Activated CD8-positive, alpha-beta memory T cell treated with anti-CD3 and anti-CD28 coated beads for 36 hours (primary cell): ENCODE results near the gene HOATZ. TPM values are rescaled to one million over a fixed set of nuclear protein-coding genes. Genes with fewer than 3 reads are reported as not detected.

Experiments used
- CTCF ChIA-PET: fragments of 350-600 bp; sonication (Branson Sonifier 250); formaldehyde crosslinking; loops from one replicate; lab custom pipeline; 2021; ENCODE audit warnings: antibody characterized with exemption; lab: Charles Lee
- POLR2A ChIA-PET: fragments of 350-600 bp; sonication (Branson Sonifier 250); formaldehyde crosslinking; loops from one replicate; lab custom pipeline; 2021; ENCODE audit warnings: antibody characterized with exemption; lab: Charles Lee
- total RNA-seq, 2 experiments: library from RNA; stranded (reverse); gene quantifications; one replicate each; pipeline ENCODE4 v1.2.3, GENCODE V29; 2021

HOATZ gene
- total RNA-seq, 2 experiments from 2014 or later = not detected

- ChIA-PET POLR2A (no interaction called here), CTCF (no interaction called here)
Observed at GRCh38 chr11:111515591-111515990, 1.0 kb downstream of the HOATZ start.

- ChIA-PET CTCF (no interaction called here), POLR2A (no interaction called here)
Observed at GRCh38 chr11:111518668-111519067, 4.1 kb downstream of the HOATZ start.

- CTCF ChIA-PET = no interaction called here
- POLR2A ChIA-PET = no interaction called here
Observed at GRCh38 chr11:111520560-111520959, 6.0 kb downstream of the HOATZ start.

DNA sequence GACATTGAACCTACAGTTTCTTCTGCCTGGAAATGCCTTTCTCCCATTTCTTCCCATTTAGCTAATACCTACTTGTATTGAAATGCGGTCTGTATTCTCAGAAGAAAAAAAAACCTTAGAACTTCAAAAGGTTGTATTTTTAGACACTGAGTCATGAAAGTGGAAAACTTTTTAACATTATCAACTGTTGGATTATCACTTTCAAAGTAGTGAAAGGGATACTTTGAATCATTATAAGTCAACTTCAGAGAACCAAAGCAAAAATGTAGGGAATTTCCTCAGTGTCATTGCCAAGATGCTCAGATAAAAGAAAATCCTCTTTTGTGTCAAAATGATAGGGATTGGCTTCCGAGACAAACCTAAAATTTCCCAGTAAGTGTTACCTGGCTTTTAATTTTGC, 6.6 kb downstream of the HOATZ start:
- CTCF ChIA-PET = no interaction called here
- POLR2A ChIA-PET = no interaction called here

DNA sequence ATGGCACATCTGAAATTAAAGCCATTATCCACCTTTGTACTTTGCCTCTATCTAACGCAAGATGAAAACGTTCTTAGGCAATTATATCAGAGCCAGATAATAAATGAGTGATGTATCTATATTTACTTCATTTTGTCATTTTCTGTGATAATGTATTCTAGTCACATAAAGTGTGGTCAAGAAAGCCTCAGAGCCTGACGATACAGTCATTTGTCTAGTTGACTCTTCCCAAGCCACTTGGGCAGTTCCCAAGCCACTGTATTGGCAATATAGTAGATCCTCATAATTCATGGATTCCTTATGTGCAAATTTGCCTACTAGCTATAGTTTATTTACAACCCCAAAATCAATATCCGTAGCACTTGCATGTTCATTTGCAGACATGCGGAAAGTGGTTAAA, 7.8 kb downstream of the HOATZ start:
- POLR2A ChIA-PET = no interaction called here

DNA sequence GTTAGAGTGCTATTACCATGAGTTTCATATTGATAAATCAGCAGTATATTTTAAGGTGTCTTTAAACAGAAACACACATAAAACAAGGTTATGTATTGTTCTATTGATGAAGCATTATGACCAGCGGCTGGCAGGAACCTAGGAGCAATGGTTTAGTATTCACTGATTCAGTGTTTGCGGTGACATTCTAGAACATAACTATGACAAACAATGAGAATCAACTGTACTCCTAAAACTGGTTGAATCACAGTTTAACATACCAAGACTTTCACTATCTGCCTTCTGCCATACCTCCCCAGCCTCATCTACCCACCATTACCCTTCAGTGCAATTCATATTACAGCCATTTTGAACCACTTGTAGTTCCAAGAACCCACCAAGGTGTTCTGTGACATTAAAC, 8.8 kb downstream of the HOATZ start:
- CTCF ChIA-PET = no interaction called here
- POLR2A ChIA-PET = no interaction called here

More for the DNA sequence above, 7.8 kb downstream of the HOATZ start:
- CTCF ChIA-PET = interaction anchor here (0.7 kb wide), 1 partner anchor 9 kb away, joined by 6 read pairs; no protein-coding TSS in a partner anchor

DNA sequence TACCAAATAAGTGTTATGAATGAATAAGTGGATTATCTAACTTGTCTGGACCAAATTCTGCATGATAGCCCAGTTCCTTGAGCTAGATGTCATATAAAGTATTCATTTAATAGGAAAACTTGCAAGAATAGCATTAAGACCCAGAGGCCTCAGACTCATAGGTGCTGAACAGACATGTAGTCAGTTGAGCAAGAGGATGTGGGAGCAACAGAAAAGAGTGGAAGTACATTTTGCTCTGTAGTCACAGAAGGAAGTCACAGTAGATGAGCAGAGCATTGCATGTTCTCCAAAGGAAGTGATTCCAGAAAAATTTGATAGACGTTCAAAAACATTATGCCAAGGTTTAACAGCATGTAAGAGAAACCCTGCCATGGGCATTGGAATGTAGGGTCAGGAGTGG, 9.5 kb downstream of the HOATZ start:
- ChIA-PET CTCF (interaction anchor here (0.6 kb wide), 1 partner anchor 15 kb away, joined by 4 read pairs; no protein-coding TSS in a partner anchor), POLR2A (no interaction called here)

GRCh38 chr11:111525456-111525855, 10.9 kb downstream of the HOATZ start:
- ChIA-PET POLR2A (no interaction called here), CTCF (no interaction called here)

- POLR2A ChIA-PET = no interaction called here
Observed at GRCh38 chr11:111526501-111526900, 11.9 kb downstream of the HOATZ start.

GRCh38 chr11:111527279-111527678, 12.7 kb downstream of the HOATZ start:
- ChIA-PET CTCF (interaction anchor here (0.9 kb wide), 1 partner anchor 25 kb away, joined by 3 read pairs; no protein-coding TSS in a partner anchor), POLR2A (no interaction called here)

More at GRCh38 chr11:111526501-111526900, 11.9 kb downstream of the HOATZ start:
- CTCF ChIA-PET = interaction anchor here (0.6 to 0.9 kb wide), 2 partner anchors 26 to 72 kb away, joined by 3 to 5 read pairs; no protein-coding TSS in a partner anchor

- CTCF ChIA-PET = no interaction called here
- POLR2A ChIA-PET = interaction anchor here (0.7 kb wide), 1 partner anchor 108 kb away, joined by 3 read pairs; no protein-coding TSS in a partner anchor
Observed at GRCh38 chr11:111528557-111528956, 14.0 kb downstream of the HOATZ start.

GRCh38 chr11:111530091-111530490, 15.5 kb downstream of the HOATZ start:
- POLR2A ChIA-PET = no interaction called here
- CTCF ChIA-PET = interaction anchor here (1.5 kb wide), 1 partner anchor 11 kb away, joined by 3 read pairs; no protein-coding TSS in a partner anchor

DNA sequence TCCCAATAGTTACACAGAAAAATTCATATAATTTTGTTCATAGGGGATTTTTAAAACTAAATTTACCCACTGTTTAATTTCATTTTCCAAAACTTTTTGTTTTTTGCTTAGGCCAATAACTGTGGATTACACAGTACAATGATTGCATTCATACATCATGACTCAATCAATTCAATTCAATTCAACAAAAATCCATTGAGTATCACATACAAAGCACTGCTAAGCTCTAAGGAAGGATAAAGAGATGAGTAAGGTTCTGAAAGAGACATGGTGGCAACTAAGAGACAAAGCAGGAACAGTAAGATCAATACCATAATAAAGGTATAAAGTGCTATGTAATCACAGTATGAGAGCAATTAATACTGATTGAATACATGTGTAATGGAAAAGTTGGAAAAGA, 16.6 kb downstream of the HOATZ start:
- ChIA-PET POLR2A (no interaction called here), CTCF (interaction anchor here (0.8 to 1.5 kb wide), 2 partner anchors 10 to 22 kb away, joined by 3 read pairs; no protein-coding TSS in a partner anchor)

- CTCF ChIA-PET = interaction anchor here (0.8 to 1.5 kb wide), 2 partner anchors 9 to 22 kb away, joined by 3 read pairs; no protein-coding TSS in a partner anchor
Observed at GRCh38 chr11:111531687-111532364, 17.2 kb downstream of the HOATZ start.

DNA sequence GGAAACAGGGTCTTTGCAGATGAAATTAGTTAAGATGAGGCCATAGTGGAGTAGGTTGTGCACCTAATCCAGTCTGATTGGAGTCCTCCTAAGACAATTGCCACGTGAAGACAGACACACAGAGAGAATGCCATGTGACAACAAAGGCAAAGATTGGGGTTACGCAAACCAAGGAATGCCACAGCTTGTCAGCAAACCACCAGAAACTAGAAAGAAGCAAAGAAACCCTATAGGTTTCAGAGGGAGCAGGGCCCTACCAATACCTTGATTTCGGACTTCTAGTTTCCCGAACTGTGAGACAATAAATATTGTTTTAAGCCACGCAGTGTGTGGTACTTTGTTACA, 17.8 kb downstream of the HOATZ start:
- ChIA-PET CTCF (no interaction called here), POLR2A (no interaction called here)

More at GRCh38 chr11:111531687-111532364, 17.2 kb downstream of the HOATZ start:
- POLR2A ChIA-PET = no interaction called here

- ChIA-PET CTCF (no interaction called here), POLR2A (no interaction called here)
Observed at GRCh38 chr11:111535281-111535680, 20.7 kb downstream of the HOATZ start.

GRCh38 chr11:111537336-111537860, 22.8 kb downstream of the HOATZ start:
- POLR2A ChIA-PET = no interaction called here
- CTCF ChIA-PET = no interaction called here

GRCh38 chr11:111538407-111539114, 24.0 kb downstream of the HOATZ start:
- ChIA-PET CTCF (interaction anchor here (0.6 kb wide), 1 partner anchor 350 kb away, joined by 3 read pairs; no protein-coding TSS in a partner anchor), POLR2A (no interaction called here)

GRCh38 chr11:111539426-111540113, 25.0 kb downstream of the HOATZ start:
- POLR2A ChIA-PET = interaction anchor here (0.7 kb wide), 1 partner anchor 25 kb away, joined by 4 read pairs; no protein-coding TSS in a partner anchor
- CTCF ChIA-PET = no interaction called here
